Stimulated activated naive CD8-positive, alpha-beta T cell treated with anti-CD3 and anti-CD28 coated beads, Interleukin-15, Interleukin-2, amounts not matched to agents 100 U/mL and 50 U/mL, for 24 hours (primary cell): Measurements from ENCODE around the gene REM1.
A peak's percentile ranks its signal among the peaks of the same experiment; 100 is the strongest.
"Not testable (repeated sequence)": the region's sequence is repeated elsewhere in the genome, so short reads cannot be mapped to it uniquely, and the experiment has no call there.

Experiments used
- ATAC-seq: fragments of 150-1000 bp; cut with Tn5 transposase; one replicate; pipeline ENCODE4 v1.10.0; 2021
- DNase-seq: peaks from one replicate; pipeline ENCODE4 v3.0.0; 2021

The REM1 gene

GRCh38 chr20:31474758-31475427, at the start of gene REM1, which contains the start of gene DEFB124:
Gene REM1 (plus strand): TSS chr20:31475288. CDS start chr20:31476446, 1,158 bp downstream.
Gene DEFB124 (minus strand): TSS chr20:31475127. CDS start chr20:31473013, 2,114 bp downstream.
- ATAC-seq, result peak; percentile 15
- no peak for DNase-seq

- no peak for ATAC-seq
- DNase-seq, result no peak
Measured at GRCh38 chr20:31425797-31426196, 49.3 kb upstream of the REM1 start.

GRCh38 chr20:31426891-31427551, 48.1 kb upstream of the REM1 start:
- not testable (repeated sequence) for ATAC-seq, DNase-seq

GRCh38 chr20:31427576-31427975, 47.5 kb upstream of the REM1 start:
- ATAC-seq, DNase-seq: not testable (repeated sequence)

GRCh38 chr20:31430568-31431115, 44.4 kb upstream of the REM1 start:
- ATAC-seq (no peak), DNase-seq (no peak)

- DNase-seq, result peak; percentile 16
Measured at GRCh38 chr20:31440012-31440659, 35.0 kb upstream of the REM1 start, which contains the start of gene DEFB123. Gene DEFB123 (plus strand): TSS chr20:31440632. CDS start chr20:31440699, 67 bp downstream.

GRCh38 chr20:31446084-31446819, 28.8 kb upstream of the REM1 start:
- ATAC-seq (no peak), DNase-seq (no peak)

More at GRCh38 chr20:31440012-31440659, 35.0 kb upstream of the REM1 start, which contains the start of gene DEFB123:
- no peak for ATAC-seq

- no peak for ATAC-seq
- no peak for DNase-seq
Measured at GRCh38 chr20:31449511-31450414, 25.3 kb upstream of the REM1 start.

GRCh38 chr20:31452575-31452974, 22.5 kb upstream of the REM1 start:
- ATAC-seq, result no peak
- no peak for DNase-seq

GRCh38 chr20:31454361-31454760, 20.7 kb upstream of the REM1 start:
- DNase-seq (no peak), ATAC-seq (no peak)

GRCh38 chr20:31470946-31471345, 4.1 kb upstream of the REM1 start:
- not testable (repeated sequence) for DNase-seq

GRCh38 chr20:31472395-31473330, 2.4 kb upstream of the REM1 start:
- ATAC-seq (no peak), DNase-seq (no peak)

More at GRCh38 chr20:31470946-31471345, 4.1 kb upstream of the REM1 start:
- not testable (repeated sequence) for ATAC-seq

- ATAC-seq, result peak; percentile 24
- no peak for DNase-seq
Measured at GRCh38 chr20:31473331-31474096, 1.6 kb upstream of the REM1 start.

- DNase-seq, result no peak
- peak; percentile 72 for ATAC-seq
Measured at GRCh38 chr20:31474097-31474436, 1.0 kb upstream of the REM1 start.

- no peak for DNase-seq
- ATAC-seq, result no peak
Measured at GRCh38 chr20:31475472-31476293, 595 bp downstream of the REM1 start.

- no peak for ATAC-seq
- DNase-seq, result no peak
Measured at GRCh38 chr20:31476294-31476585, 1.2 kb downstream of the REM1 start.

GRCh38 chr20:31476643-31477215, 1.6 kb downstream of the REM1 start:
- no peak for DNase-seq
- no peak for ATAC-seq

GRCh38 chr20:31484001-31484400, 8.9 kb downstream of the REM1 start:
- ATAC-seq (no peak), DNase-seq (peak; percentile 15)
